Measurements from ENCODE around the gene BLOC1S4. TPM values are rescaled to one million over a fixed set of nuclear protein-coding genes. Genes with fewer than 3 reads are reported as not detected.
"Not testable (repeated sequence)": the region's sequence is repeated elsewhere in the genome, so short reads cannot be mapped to it uniquely, and the experiment has no call there.

Gene BLOC1S4
- total RNA-seq, 1 experiment from 2014 or later: 15.7 TPM

- H3K4me1 ChIP-seq (ENCODE audit: control insufficient read depth in 1 of 2, insufficient read depth in 2 of 2, low read length in 2 of 2): peaks cover 0 to 5% of the 10 kb centered on the region in 2 experiments; a peak in 1 of 4 replicates
- DNase-seq (ENCODE audit: low read depth, low spot score): no peak
- H3K4me2 ChIP-seq (ENCODE audit: low read length): no peak overlapping the region
- H3K9me2 ChIP-seq (ENCODE audit: insufficient read depth): no peaks in the 10 kb centered on the region
- H3K9ac ChIP-seq (ENCODE audit: low read length): no peak overlapping the region
- H3K4me3 ChIP-seq (replicated peaks in 1 of 2; ENCODE audit: low read depth in 1 of 2, low read length in 2 of 2): no peak overlapping the region
- no peaks in the 10 kb centered on the region for H3K36me3 ChIP-seq (ENCODE audit: control insufficient read depth in 1 of 2, insufficient read depth in 2 of 2, low read length in 2 of 2)
- intact Hi-C loops (cut with micrococcal nuclease): loop anchor here (5.0 to 10.0 kb wide), 2 partner anchors 250 to 463 kb away; no protein-coding TSS in a partner anchor
- ChIA-PET POLR2A (no interaction called here), RAD21 (ENCODE audit: low non-redundant PET in 1 of 2, low total read pairs in 2 of 2, uncharacterized antibody in 2 of 2, unreplicated experiment in 2 of 2) (no interaction called here), CTCF (no interaction called here)
- no peaks in the 10 kb centered on the region for H4K20me1 ChIP-seq (ENCODE audit: insufficient read depth)
- TF ChIP-seq TCF7L2 (IDR thresholded peaks at IDR 0.05; ENCODE audit: borderline replicate concordance, extremely low read depth, insufficient read depth, insufficient read length): no peak
- TF ChIP-seq EGR1 (IDR thresholded peaks at IDR 0.05; ENCODE audit: low read depth): no peak
- TF ChIP-seq ZBTB33 (IDR thresholded peaks at IDR 0.05; ENCODE audit: extremely low read depth, insufficient replicate concordance, low read length): no peak
- TF ChIP-seq EZH2phosphoT487 (IDR thresholded peaks at IDR 0.05; ENCODE audit: borderline replicate concordance): no peak
- TF ChIP-seq FOSL1 (IDR thresholded peaks at IDR 0.05; ENCODE audit: low read depth): no peak
- no peak for ATAC-seq
- no peak overlapping the region for H2AFZ ChIP-seq (ENCODE audit: low read depth, low read length, poor library complexity, severe bottlenecking)
- H3K27me3 ChIP-seq (ENCODE audit: insufficient read depth, low read length): no peaks in the 10 kb centered on the region
- no TSS peak for BruUV-seq (replicated peaks)
- H3K79me2 ChIP-seq (ENCODE audit: insufficient read depth, low read length): no peaks in the 10 kb centered on the region
- H3K9me3 ChIP-seq (ENCODE audit: control insufficient read depth in 1 of 2, insufficient read depth in 1 of 2, low read depth in 1 of 2, low read length in 2 of 2): no peaks in the 10 kb centered on the region
- no peak overlapping the region for H3K27ac ChIP-seq (ENCODE audit: low read depth, low read length)
These were observed 8.6 kb downstream of the BLOC1S4 start for GRCh38 chr4:6724421-6725111.

- H3K4me3 ChIP-seq (replicated peaks in 1 of 2; ENCODE audit: low read depth in 1 of 2, low read length in 2 of 2); H4K20me1 ChIP-seq (ENCODE audit: insufficient read depth); H2AFZ ChIP-seq (ENCODE audit: low read depth, low read length, poor library complexity, severe bottlenecking); H3K27ac ChIP-seq (ENCODE audit: low read depth, low read length); DNase-seq (ENCODE audit: low read depth, low spot score); H3K4me1 ChIP-seq (ENCODE audit: control insufficient read depth in 1 of 2, insufficient read depth in 2 of 2, low read length in 2 of 2); H3K9me2 ChIP-seq (ENCODE audit: insufficient read depth); BruUV-seq (replicated peaks); CTCF ChIA-PET; H3K36me3 ChIP-seq (ENCODE audit: control insufficient read depth in 1 of 2, insufficient read depth in 2 of 2, low read length in 2 of 2); ATAC-seq; RAD21 ChIA-PET (ENCODE audit: low non-redundant PET in 1 of 2, low total read pairs in 2 of 2, uncharacterized antibody in 2 of 2, unreplicated experiment in 2 of 2); H3K79me2 ChIP-seq (ENCODE audit: insufficient read depth, low read length); H3K4me2 ChIP-seq (ENCODE audit: low read length); H3K27me3 ChIP-seq (ENCODE audit: insufficient read depth, low read length); POLR2A ChIA-PET; H3K9ac ChIP-seq (ENCODE audit: low read length); H3K9me3 ChIP-seq (ENCODE audit: control insufficient read depth in 1 of 2, insufficient read depth in 1 of 2, low read depth in 1 of 2, low read length in 2 of 2): not testable (repeated sequence)
- intact Hi-C loops (cut with micrococcal nuclease): loop anchor here (10.0 kb wide), 1 partner anchor 249 kb away; no protein-coding TSS in a partner anchor
These were observed 9.5 kb downstream of the BLOC1S4 start for GRCh38 chr4:6725427-6725961.
